Measurements from ENCODE around the gene GLIS2.

GLIS2 gene

GRCh38 chr16:4358236-4358635 is 42.4 kb downstream of the GLIS2 start:
- H3K4me3 ChIP-seq (ENCODE audit: low read depth, low read length), result no peak overlapping the region
- TF ChIP-seq, protein P1, sequence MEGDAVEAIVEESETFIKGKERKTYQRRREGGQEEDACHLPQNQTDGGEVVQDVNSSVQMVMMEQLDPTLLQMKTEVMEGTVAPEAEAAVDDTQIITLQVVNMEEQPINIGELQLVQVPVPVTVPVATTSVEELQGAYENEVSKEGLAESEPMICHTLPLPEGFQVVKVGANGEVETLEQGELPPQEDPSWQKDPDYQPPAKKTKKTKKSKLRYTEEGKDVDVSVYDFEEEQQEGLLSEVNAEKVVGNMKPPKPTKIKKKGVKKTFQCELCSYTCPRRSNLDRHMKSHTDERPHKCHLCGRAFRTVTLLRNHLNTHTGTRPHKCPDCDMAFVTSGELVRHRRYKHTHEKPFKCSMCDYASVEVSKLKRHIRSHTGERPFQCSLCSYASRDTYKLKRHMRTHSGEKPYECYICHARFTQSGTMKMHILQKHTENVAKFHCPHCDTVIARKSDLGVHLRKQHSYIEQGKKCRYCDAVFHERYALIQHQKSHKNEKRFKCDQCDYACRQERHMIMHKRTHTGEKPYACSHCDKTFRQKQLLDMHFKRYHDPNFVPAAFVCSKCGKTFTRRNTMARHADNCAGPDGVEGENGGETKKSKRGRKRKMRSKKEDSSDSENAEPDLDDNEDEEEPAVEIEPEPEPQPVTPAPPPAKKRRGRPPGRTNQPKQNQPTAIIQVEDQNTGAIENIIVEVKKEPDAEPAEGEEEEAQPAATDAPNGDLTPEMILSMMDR (IDR thresholded peaks at IDR 0.05; ENCODE audit: borderline replicate concordance, insufficient read depth, low read depth, low read length), result no peak

- TF ChIP-seq, protein P1 (IDR thresholded peaks at IDR 0.05; ENCODE audit: borderline replicate concordance, insufficient read depth, low read depth, low read length), result peak; percentile 90
These were observed 43.1 kb downstream of the GLIS2 start for GRCh38 chr16:4358831-4359561.

DNA sequence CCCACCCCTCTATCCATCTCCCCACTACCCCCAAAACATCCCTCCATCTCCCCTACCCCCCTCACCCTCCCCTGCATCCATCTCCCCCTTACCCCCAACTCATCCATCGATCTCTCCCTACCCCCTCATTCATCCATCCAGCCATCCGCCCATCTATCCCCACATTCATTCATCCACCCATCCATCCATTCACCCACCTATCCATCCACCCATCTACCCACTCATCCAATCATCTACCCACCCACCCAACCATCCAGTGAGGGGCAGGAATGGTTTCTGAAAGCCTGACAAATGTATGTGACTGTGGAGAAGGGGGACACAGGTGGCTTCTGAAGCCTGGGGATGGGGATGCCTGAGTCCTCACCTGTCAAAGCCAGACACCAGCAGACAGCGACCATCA is 44.0 kb downstream of the GLIS2 start:
- TF ChIP-seq, protein P1 (IDR thresholded peaks at IDR 0.05; ENCODE audit: borderline replicate concordance, insufficient read depth, low read depth, low read length), result no peak

More at GRCh38 chr16:4358831-4359561, 43.1 kb downstream of the GLIS2 start:
- H3K4me3 ChIP-seq (ENCODE audit: low read depth, low read length), result no peak overlapping the region

DNA sequence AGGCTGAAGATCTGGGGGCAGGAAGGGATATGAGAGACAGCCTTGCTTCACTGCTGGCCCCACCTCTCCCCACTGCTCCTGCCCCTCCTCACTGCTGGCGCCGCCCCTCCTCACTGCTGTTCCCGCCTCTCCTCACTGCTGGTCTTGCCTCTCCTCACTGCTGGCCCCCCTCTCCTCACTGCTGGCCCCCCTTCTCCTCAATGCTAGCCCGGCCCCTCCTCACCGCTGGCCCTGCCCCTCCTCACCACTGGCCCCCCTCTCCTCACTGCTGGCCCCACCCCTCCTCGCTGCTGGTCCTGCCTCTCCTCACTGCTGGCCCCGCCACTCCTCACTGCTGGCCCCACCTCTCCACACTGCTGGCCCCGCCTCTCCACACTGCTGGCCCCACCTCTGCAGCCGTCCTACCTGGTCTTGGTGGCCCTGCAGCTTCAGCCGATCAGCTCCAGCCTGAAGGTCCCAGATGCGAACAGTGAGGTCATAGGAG is 44.7 kb downstream of the GLIS2 start:
- no peak overlapping the region for H3K4me3 ChIP-seq (ENCODE audit: low read depth, low read length)
- TF ChIP-seq, protein P1 (IDR thresholded peaks at IDR 0.05; ENCODE audit: borderline replicate concordance, insufficient read depth, low read depth, low read length), result no peak

More for the DNA sequence above, 44.0 kb downstream of the GLIS2 start:
- no peak overlapping the region for H3K4me3 ChIP-seq (ENCODE audit: low read depth, low read length)

DNA sequence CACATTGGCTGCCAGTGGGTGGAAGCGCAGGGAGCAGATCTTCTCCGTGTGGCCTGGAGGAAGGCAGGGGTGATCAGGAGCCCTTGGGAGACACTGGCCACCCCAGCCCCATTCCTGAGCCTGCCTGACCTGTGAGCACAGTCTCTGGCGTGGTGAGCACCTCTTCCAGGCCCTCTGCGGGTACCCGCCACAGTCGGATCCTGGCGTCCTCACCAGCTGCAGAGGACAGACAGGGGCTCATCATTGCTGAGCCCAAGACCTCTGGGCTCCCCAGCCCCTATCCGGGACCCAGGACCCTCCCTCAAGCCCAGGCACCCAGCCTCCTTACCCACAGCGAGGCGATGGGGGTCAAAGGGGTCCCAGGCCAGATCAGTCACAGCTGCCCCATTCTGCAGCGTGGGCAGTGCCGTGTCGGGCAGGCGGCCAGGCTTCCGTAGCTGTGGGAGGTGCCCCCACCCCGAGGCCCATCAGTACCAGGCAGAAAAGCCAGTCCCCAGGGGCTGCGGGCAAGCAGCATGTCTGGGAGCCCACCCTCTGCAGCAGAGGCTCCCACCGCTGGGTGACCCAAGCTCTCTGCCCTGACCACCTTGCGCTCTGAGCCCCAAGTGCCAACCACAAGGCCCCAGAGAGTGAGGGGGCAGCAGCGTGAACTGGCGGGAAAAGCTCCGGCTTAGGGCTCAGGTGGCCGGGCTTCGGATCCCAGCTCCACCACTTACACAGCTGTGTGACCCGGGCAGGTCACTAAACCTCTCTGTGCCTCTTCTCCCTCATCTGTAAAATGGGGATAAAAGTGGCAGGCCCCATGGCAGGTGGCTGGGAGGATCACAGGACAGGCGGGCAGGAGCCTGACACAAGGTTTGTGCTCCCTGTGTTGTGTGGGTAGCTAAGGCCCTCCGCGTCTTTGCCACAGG is 45.4 kb downstream of the GLIS2 start:
- TF ChIP-seq, protein P1 (IDR thresholded peaks at IDR 0.05; ENCODE audit: borderline replicate concordance, insufficient read depth, low read depth, low read length), result no peak

GRCh38 chr16:4361944-4362311 is 46.1 kb downstream of the GLIS2 start:
- TF ChIP-seq, protein P1 (IDR thresholded peaks at IDR 0.05; ENCODE audit: borderline replicate concordance, insufficient read depth, low read depth, low read length), result no peak
- H3K4me3 ChIP-seq (ENCODE audit: low read depth, low read length), result no peak overlapping the region

More for the DNA sequence above, 45.4 kb downstream of the GLIS2 start:
- no peak overlapping the region for H3K4me3 ChIP-seq (ENCODE audit: low read depth, low read length)

All from GM12875 (cell line).